Mononuclear cell (primary cell): ENCODE measurements around the gene FAM170B. TPM values are rescaled to one million over a fixed set of nuclear protein-coding genes. Genes with fewer than 3 reads are reported as not detected.

Experiments used
- H3K27me3 ChIP-seq: 2 replicates; pipeline ENCODE4 v1.6.0; 2011; ENCODE audit warnings: low read length, control low read depth; ENCODE audit not compliant: insufficient read depth
- H3K4me1 ChIP-seq: 2 replicates; pipeline ENCODE4 v1.5.1; 2011; ENCODE audit warnings: mild to moderate bottlenecking, low read length, control low read depth; ENCODE audit not compliant: insufficient read depth
- H3K4me3 ChIP-seq: 2 replicates; pipeline ENCODE4 v1.5.1; 2011; ENCODE audit warnings: mild to moderate bottlenecking, low read length, moderate library complexity
- H3K9me3 ChIP-seq: 2 replicates; pipeline ENCODE4 v1.5.1; 2011; ENCODE audit warnings: low read depth, mild to moderate bottlenecking, control low read depth, low read length
- total RNA-seq: library from RNA; depleted of rRNA; stranded (reverse); fragments of >200 nt; gene quantifications from one replicate; pipeline ENCODE4 v1.2.3, GENCODE V29; 2012

FAM170B gene
- total RNA-seq, 1 donor = not detected

DNA sequence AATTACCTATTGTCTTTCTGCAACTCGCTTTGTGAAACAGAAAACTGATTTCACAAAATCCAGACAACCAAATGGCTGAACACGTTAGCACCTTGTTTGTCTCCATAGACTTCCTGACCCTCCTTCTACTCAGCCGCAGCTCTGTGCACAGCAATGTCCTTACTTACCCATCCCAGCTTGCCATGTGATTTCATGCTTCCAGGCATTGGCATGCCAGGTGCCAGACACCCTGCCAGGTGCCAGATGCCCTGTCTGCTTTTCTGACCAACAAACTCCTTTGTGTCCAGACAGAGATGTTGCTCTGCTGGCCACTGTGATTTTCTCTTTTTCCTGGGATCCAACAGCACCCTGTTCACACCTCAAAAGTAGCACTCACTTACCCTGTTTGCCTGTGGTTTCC lies 16.1 kb upstream of the FAM170B start:
- no peaks in the 10 kb centered on the region for H3K4me1 ChIP-seq
- no peaks in the 10 kb centered on the region for H3K27me3 ChIP-seq
- H3K4me3 ChIP-seq = no peak overlapping the region
- no peaks in the 10 kb centered on the region for H3K9me3 ChIP-seq

DNA sequence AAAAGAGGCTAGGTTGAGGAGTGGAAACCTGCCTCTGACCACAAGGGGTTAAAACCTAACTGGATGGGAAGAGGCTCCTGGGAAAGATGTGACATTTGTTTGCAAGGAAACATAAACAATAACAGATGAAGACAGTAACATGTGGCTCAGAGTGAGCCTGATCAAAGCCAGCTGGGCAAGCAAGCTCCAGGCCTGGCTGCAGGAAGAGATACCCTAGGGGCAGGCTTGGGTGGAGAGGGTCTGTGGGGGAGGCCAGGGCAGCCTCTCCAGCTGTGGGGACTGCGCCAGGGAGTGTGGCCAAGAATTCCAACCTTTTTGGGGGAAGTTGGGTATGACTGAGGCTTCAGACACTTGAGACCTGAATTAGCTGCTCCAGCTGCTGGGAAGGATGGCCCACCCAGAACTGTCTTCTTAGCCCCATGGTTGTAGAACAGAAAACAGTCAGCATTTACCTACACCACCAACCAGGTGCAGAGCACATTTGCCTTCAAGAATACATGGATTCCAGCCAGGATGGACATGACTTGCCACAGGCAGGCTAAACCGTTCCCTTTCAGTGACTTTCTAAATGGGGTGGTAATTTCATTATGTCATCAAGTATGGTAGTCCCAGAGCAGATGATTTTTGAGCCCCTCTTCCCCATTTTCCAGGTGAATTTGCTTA lies 10.4 kb upstream of the FAM170B start:
- Histone ChIP-seq H3K4me1 (no peaks in the 10 kb centered on the region), H3K4me3 (no peak overlapping the region), H3K27me3 (no peaks in the 10 kb centered on the region), H3K9me3 (no peaks in the 10 kb centered on the region)

DNA sequence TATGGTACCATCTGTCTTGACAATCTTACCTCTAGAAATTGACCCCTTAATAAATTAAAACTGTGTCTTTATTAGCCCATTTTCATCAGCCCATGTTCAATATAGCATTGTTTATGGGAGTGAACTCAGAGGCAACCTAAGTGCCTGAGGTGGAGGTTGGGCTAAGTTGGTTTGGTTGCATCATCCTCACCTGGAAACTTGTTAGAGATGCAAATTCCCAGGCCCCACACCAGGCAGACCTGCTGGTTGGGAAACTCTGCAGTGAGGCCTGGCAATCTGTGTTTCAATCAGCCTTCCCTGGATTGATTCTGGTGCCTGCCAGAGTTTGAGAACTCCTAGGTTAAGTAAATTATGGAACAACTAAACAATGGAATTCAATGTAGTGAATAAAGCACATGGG lies 9.4 kb upstream of the FAM170B start:
- Histone ChIP-seq H3K4me3 (no peak overlapping the region), H3K27me3 (no peaks in the 10 kb centered on the region), H3K9me3 (no peaks in the 10 kb centered on the region), H3K4me1 (no peaks in the 10 kb centered on the region)

DNA sequence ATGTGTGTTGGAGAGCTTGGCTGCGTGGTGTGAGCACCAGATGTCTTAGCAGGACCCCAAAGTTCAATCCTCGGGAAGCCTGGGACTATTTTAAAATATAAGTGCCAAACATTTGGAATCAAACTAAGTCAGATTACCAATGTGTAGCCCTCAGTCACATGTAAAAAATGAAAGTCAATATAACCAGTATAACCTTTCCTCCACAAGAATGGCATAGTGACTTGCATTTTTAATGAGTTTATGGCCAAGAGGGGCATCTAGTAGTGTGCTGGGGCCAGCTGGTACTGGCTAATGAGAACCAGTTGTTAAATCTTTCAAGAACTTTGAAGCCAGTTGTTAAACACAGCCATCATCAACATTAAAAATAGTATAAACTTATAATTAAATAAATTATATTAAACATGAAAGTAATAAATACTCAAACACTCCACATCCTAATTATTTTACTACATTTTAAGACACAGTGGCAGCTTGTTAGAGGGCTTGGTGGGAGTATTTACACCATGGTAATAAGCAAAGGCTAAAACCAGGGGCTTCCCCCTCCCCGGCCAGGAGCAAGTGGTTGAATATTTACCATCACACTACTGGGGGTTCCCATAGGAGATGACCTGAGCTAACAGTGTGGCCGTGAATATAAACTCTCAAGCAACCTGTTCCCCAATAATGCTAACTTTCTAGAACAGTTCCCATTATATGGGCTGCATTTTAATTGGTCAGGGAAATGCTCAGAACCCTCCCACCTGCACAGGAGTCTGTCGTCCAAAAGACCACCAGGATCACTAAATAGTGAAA lies 7.9 kb upstream of the FAM170B start:
- Histone ChIP-seq H3K27me3 (no peaks in the 10 kb centered on the region), H3K9me3 (no peaks in the 10 kb centered on the region), H3K4me3 (no peak overlapping the region), H3K4me1 (no peaks in the 10 kb centered on the region)

DNA sequence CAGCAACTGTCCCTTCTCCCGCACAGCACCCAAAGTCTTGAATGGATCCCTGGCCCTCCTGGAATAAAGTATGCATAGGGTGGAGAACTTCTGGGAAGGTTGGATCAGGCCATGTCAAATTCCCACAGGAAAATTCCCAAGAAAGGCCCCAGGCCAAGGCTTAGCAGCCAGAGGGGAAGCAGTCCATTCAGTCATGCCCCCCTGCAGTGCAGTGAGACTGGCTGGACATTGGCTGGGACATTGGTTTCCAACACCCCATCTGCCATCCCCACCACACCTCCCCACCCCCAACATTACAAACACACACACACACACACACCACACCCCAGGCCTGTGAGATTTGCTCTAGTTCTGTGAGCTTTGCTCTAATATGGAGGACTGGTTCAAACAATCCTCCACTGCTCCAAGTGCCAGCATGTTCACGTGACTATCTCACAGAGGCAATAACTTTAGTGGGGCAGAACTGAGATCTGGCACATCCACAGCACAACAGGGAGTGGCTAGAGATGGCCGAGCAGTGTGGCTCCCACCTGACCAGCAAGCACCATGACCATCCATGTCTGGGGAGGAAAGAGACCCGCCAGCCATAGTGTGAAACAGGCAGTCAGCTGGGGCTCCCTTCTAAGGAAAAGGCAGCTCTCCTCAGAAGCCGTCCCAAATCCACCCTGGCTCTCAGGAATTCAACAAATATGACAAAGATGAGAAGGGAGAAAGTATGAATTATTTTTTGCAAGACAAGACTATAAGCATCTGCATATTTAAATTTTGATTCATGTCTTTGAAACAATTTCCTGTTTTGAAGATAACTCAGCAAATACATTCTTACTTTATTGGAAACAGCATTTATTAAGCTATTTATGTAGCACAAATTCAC lies 6.7 kb upstream of the FAM170B start:
- no peaks in the 10 kb centered on the region for H3K4me1 ChIP-seq

DNA sequence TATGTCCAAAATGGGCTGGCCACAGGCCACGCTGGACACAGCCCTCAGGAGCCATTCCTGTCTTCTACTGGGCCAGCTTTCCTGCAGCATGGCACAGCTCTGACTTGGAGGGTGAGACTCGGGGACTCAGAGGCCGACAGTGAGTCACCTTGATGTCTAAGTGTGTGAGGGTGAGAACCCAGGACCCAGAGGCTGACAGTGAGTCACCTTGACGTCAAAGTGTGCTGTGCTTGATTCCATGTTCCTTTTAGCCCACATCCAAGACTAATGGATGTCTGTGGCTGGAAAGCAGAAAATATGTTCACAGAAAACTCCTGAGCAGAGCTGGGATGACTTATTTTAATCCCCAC lies 6.0 kb upstream of the FAM170B start:
- Histone ChIP-seq H3K27me3 (no peaks in the 10 kb centered on the region), H3K4me1 (no peaks in the 10 kb centered on the region), H3K9me3 (no peaks in the 10 kb centered on the region), H3K4me3 (no peak overlapping the region)

More for the DNA sequence above, 6.7 kb upstream of the FAM170B start:
- Histone ChIP-seq H3K9me3 (no peaks in the 10 kb centered on the region), H3K4me3 (no peak overlapping the region), H3K27me3 (no peaks in the 10 kb centered on the region)

DNA sequence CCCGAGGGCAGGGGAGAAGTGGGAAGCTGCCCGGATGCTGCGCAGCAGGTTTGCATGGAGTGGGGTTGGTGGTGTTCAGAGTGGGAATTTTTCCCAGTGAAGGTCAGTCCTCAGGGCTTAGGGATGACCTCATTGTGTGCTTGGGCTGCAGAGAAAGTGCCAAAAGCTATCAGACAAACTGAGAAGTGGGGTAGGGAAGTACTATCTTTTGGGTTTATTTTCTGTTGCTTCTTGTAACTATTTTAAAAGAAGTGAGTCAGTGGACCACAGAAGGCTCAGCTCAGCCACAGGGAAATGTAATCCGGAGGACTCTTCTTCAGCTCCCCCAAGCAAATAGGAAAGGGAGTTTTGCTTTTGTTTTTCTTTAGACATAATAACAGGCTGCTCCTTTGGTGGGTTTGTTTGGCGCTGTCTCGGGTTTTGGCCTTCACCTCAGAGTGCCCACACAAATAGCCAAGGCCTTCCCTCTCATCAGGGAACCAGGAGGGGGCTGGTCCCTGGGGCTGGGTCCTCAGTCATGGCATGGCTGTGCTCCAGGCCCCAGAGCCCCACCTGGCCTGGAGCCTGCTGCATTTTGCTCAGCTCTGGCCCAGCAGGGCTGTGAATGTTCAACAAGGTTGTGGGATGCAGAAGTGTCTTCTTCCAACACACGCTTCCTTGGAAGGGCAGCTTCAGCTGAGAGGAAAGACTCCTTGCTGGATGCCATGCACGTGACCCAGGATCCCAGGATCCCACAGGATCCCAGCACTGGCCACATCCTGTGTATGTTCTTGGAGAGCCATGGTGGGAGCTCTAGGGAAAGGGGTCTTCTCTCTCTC lies 5.4 kb upstream of the FAM170B start:
- Histone ChIP-seq H3K4me3 (no peak overlapping the region), H3K9me3 (no peaks in the 10 kb centered on the region), H3K27me3 (no peaks in the 10 kb centered on the region), H3K4me1 (no peaks in the 10 kb centered on the region)

DNA sequence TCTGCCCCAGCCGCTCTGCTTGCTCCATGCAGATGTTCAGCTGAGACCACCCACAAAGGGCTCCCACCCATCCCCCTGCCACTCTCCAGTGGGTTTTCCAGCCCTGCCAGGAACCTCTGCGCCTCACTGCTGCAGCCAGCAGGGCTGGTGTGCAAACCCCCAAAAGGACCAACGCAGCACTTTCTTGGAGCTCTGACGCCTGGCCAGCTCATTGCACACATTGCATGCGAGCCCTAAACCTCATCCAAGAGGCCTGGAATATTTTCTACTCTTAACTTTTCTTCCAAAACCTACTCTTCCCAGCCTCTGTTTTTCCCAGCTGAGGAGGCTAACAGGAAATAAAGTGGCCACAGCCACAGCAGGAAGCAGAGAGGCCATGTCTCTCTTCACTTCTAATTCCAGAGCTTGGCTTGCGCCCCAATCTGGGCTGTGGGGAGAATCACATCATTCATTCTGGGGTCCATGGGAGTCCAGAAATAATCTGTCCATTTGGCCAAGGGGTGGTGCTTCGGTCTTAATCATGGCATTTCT lies 4.6 kb upstream of the FAM170B start:
- Histone ChIP-seq H3K4me3 (no peak overlapping the region), H3K4me1 (no peaks in the 10 kb centered on the region), H3K9me3 (no peaks in the 10 kb centered on the region), H3K27me3 (no peaks in the 10 kb centered on the region)

DNA sequence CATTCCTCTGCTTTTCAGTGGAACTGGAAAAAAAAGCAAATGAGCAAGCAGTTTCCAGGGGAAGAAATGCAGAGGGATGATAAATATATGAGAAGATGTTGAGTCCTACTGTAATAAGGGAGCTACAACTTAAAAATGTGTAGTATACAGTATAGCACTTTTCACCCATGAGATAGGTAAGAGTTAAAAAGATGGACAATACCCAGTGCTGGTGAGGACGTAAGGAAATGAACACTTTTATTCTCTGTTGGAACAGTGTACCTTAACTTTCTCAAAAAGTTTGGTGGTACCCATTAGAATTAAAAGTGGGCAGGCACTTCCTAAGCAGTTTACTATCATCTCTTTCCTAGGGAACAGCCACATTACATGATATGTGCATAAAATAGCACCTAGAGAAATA lies 2.7 kb upstream of the FAM170B start:
- H3K9me3 ChIP-seq = no peaks in the 10 kb centered on the region
- H3K4me3 ChIP-seq = no peak overlapping the region
- H3K4me1 ChIP-seq = no peaks in the 10 kb centered on the region
- H3K27me3 ChIP-seq = no peaks in the 10 kb centered on the region

DNA sequence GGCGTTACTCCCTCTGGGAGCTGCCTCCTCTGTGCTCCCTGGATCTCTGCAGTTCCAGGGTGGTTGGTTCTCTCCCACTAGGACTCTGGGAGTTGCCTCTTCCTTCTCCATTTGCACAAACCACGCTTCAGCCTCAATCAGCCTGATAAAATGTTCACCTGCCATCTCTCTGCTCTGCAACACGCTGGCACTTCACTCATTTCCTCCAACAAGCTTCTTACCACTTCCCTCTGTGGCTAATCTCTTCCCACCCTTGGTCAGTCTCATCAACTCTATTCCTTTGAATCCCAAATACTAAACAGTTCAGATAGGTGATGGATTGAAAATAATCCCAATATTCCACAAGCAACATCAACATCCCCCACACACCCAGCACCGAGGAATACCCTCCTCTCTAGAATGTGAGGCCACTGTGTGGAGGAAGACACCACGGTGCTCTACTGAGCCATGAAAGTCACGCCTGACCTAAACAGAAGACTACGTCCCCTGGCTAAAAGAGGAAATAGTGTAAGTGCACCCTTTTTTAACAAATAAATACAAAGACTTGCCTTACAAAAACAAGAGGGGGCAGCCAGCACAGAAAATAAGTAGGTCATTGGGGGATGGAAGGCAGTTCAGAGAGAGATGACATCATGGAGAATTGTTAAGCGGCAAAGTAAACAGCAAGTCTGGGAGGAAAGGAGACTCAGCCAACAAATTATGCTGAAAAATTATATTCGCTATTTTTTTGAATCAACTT lies 1.9 kb upstream of the FAM170B start:
- H3K4me1 ChIP-seq = no peaks in the 10 kb centered on the region
- H3K9me3 ChIP-seq = no peaks in the 10 kb centered on the region
- H3K27me3 ChIP-seq = no peaks in the 10 kb centered on the region
- no peak overlapping the region for H3K4me3 ChIP-seq

DNA sequence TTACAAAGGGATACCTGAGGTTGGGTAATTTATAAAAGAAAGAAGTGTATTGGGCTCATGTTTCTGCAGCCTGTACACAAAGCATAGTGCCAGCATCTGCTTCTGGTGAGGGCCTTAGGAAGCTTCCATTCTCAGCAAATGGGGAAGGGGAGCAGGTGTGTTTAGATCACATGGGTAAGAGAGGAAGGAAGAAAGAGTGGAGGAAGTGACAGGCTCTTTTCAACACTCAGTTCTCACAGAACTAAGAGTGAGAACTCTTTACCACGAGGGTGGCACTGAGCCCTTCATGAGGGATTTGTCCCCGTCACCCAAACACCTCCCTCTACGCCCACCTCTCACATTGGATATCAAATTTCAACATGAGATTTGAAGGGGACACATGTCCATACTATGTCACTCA lies 506 bp upstream of the FAM170B start:
- Histone ChIP-seq H3K9me3 (no peaks in the 10 kb centered on the region), H3K4me1 (no peaks in the 10 kb centered on the region), H3K27me3 (no peaks in the 10 kb centered on the region), H3K4me3 (no peak overlapping the region)

DNA sequence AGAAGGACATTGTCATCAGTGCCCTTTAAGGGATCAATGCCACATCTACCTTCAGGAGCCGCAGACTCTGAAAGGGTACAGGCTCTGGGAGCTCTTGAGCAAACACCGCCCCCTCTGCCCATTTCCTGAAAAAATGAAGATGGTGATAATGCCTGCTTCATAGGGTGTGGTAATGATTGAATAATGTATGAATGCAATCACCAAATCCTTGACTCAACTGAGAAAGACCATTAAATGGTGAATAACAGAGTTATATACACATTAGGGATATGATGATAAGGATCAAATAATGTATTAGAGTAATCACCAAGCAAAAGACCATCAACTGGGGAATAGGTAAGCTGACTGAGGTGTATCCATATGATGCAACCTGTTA lies 1.5 kb downstream of the FAM170B start:
- Histone ChIP-seq H3K4me3 (no peak overlapping the region), H3K4me1 (no peaks in the 10 kb centered on the region), H3K9me3 (no peaks in the 10 kb centered on the region), H3K27me3 (no peaks in the 10 kb centered on the region)

DNA sequence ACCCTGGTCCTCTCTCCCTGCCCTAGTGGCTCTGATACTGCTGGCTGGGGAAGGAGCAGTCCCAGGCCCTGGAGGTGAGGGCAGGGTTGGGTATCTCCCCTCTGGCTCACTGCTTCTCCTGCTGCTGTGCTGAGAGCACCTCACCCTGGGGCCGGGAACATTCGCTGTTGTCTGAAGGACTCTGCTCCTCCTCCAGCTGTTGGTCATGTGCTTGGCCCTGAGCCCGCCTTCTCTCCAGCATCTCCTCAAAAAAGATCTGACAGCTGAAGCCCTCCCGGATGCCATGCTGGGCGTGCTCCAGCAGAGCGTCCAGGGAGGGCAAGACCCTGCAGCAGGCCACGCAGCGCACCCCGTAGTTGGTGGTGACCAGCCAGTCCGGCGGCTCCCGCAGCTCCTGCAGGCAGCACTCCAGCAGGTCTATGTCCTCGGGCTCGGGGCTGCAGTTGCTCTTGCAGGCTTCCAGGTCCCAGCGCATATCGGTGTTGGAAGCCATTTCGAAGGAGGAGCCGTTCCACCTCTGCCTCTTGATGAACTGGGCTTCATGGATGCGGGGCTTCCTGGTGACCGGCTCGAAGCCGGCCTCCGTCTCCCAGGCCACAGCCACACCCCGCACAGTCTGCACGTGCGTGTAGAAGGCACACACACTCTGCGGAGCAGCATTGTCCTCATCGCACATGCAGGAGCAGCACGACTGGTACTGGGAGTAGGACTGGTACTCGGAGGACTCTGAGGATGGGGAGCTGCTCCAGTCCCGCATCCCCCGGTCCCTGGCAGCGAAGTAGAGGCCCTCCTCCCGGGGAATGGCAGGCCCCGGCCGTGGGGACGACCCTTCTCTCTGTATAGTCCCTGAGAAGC lies 2.1 kb downstream of the FAM170B start:
- Histone ChIP-seq H3K4me3 (no peak overlapping the region), H3K27me3 (no peaks in the 10 kb centered on the region), H3K9me3 (no peaks in the 10 kb centered on the region), H3K4me1 (no peaks in the 10 kb centered on the region)
